Fibroblast of skin of left quadriceps (primary cell): ENCODE results near the gene SELENOV.

Source experiments
- DNase-seq, 2 experiments: peaks; one replicate each; pipeline ENCODE4 v3.0.0-alpha.2; 2013; ENCODE audit warnings: low read depth in 2 of 2

The SELENOV gene

GRCh38 chr19:39520541-39521484, 5.9 kb downstream of the SELENOV start:
- no peak for DNase-seq

GRCh38 chr19:39524495-39524894, 9.6 kb downstream of the SELENOV start:
- DNase-seq: no peak

GRCh38 chr19:39525205-39525604, 10.3 kb downstream of the SELENOV start:
- DNase-seq: no peak

GRCh38 chr19:39531834-39532232, 16.9 kb downstream of the SELENOV start:
- no peak for DNase-seq

GRCh38 chr19:39532233-39533002, 17.5 kb downstream of the SELENOV start, which contains the start of gene EID2B:
EID2B (minus strand) TSS chr19:39532852; CDS start chr19:39532802, 50 bp downstream.
- peak; percentile 87 for DNase-seq

- no peak for DNase-seq
Observed at GRCh38 chr19:39533003-39533512, 18.1 kb downstream of the SELENOV start.

- DNase-seq: no peak
Observed at GRCh38 chr19:39533791-39534190, 18.9 kb downstream of the SELENOV start.

GRCh38 chr19:39539165-39539517, 24.2 kb downstream of the SELENOV start:
- peak in 1 of 2 experiments; percentile 15 for DNase-seq

- DNase-seq: peak; percentile 75 to 80
Observed at GRCh38 chr19:39539518-39540332, 24.8 kb downstream of the SELENOV start, which contains the start of gene EID2. EID2 (minus strand) TSS chr19:39540161; CDS start chr19:39540079, 82 bp downstream.

- DNase-seq: no peak
Observed at GRCh38 chr19:39540333-39540673, 25.4 kb downstream of the SELENOV start.

- DNase-seq: no peak
Observed at GRCh38 chr19:39542206-39542605, 27.3 kb downstream of the SELENOV start.

- DNase-seq: no peak
Observed at GRCh38 chr19:39543477-39543857, 28.5 kb downstream of the SELENOV start.

GRCh38 chr19:39544226-39544903, 29.4 kb downstream of the SELENOV start:
- DNase-seq: no peak

GRCh38 chr19:39544911-39545310, 30.0 kb downstream of the SELENOV start:
- no peak for DNase-seq

GRCh38 chr19:39546599-39546998, 31.7 kb downstream of the SELENOV start:
- no peak for DNase-seq

- no peak for DNase-seq
Observed at GRCh38 chr19:39550197-39550596, 35.3 kb downstream of the SELENOV start.

GRCh38 chr19:39553082-39553652, 38.2 kb downstream of the SELENOV start:
- no peak for DNase-seq

GRCh38 chr19:39554701-39555311, 39.9 kb downstream of the SELENOV start:
- DNase-seq: no peak

GRCh38 chr19:39555883-39556282, 40.9 kb downstream of the SELENOV start:
- DNase-seq: no peak
